Effector CD4-positive, alpha-beta T cell (primary cell): ENCODE data around the gene MPP2.
A peak's percentile ranks its signal among the peaks of the same experiment; 100 is the strongest.
"Not testable (repeated sequence)": the region's sequence is repeated elsewhere in the genome, so short reads cannot be mapped to it uniquely, and the experiment has no call there.

Experiments used
- DNase-seq: peaks from one replicate; pipeline ENCODE4 v3.0.0-alpha.2; 2020
- total RNA-seq: gene quantifications from one replicate; lab custom pipeline; 2026; lab: John Stamatoyannopoulos, UW

The MPP2 gene
- total RNA-seq = 0.75 reads per million

GRCh38 chr17:43907425-43907981 is at the start of gene MPP2:
Gene MPP2 (minus strand): TSS chr17:43907536. CDS start chr17:43904460, 3,076 bp downstream.
- DNase-seq = peak; percentile 54

GRCh38 chr17:43956222-43956621 is 48.9 kb upstream of the MPP2 start:
- DNase-seq = no peak

GRCh38 chr17:43953746-43954145 is 46.4 kb upstream of the MPP2 start, which contains the start of gene PYY:
Gene PYY (minus strand): TSS chr17:43953940. CDS start chr17:43953483, 457 bp downstream.
- DNase-seq = no peak

GRCh38 chr17:43952724-43953666 is 45.7 kb upstream of the MPP2 start:
- no peak for DNase-seq

- no peak for DNase-seq
These were observed 45.0 kb upstream of the MPP2 start for GRCh38 chr17:43952351-43952723.

- DNase-seq = no peak
These were observed 44.4 kb upstream of the MPP2 start for GRCh38 chr17:43951750-43952149.

- DNase-seq = no peak
These were observed 43.2 kb upstream of the MPP2 start for GRCh38 chr17:43950554-43950953.

- DNase-seq = no peak
These were observed 42.4 kb upstream of the MPP2 start for GRCh38 chr17:43949781-43950180.

GRCh38 chr17:43946781-43947180 is 39.4 kb upstream of the MPP2 start:
- no peak for DNase-seq

- DNase-seq = no peak
These were observed 37.9 kb upstream of the MPP2 start for GRCh38 chr17:43945074-43945829.

GRCh38 chr17:43942051-43942685 is 34.8 kb upstream of the MPP2 start, which contains the start of gene PPY:
Gene PPY (minus strand): TSS chr17:43942476. CDS start chr17:43941654, 822 bp downstream.
- no peak for DNase-seq

GRCh38 chr17:43940630-43941029 is 33.3 kb upstream of the MPP2 start:
- no peak for DNase-seq

- DNase-seq = no peak
These were observed 32.5 kb upstream of the MPP2 start for GRCh38 chr17:43939886-43940285.

GRCh38 chr17:43939452-43939851 is 32.1 kb upstream of the MPP2 start:
- not testable (repeated sequence) for DNase-seq

GRCh38 chr17:43938838-43939182 is 31.5 kb upstream of the MPP2 start:
- DNase-seq = no peak

- DNase-seq = no peak
These were observed 29.1 kb upstream of the MPP2 start for GRCh38 chr17:43936434-43936833.

GRCh38 chr17:43935926-43936261 is 28.6 kb upstream of the MPP2 start:
- no peak for DNase-seq

- DNase-seq = no peak
These were observed 28.0 kb upstream of the MPP2 start for GRCh38 chr17:43935204-43935925.

GRCh38 chr17:43932923-43933322 is 25.6 kb upstream of the MPP2 start:
- DNase-seq = no peak

- DNase-seq = no peak
These were observed 25.0 kb upstream of the MPP2 start for GRCh38 chr17:43932357-43932756.

GRCh38 chr17:43931062-43931571 is 23.8 kb upstream of the MPP2 start:
- DNase-seq = no peak

- no peak for DNase-seq
These were observed 21.3 kb upstream of the MPP2 start for GRCh38 chr17:43928609-43929008.
